Non-pigmented ciliary epithelial cell (primary cell): ENCODE results near the gene ST3GAL3.

Source experiments
- DNase-seq: peaks from one replicate; pipeline ENCODE4 v3.0.0-alpha.2; 2010; ENCODE audit warnings: low read depth

The ST3GAL3 gene

GRCh38 chr1:43944860-43945259 is 237.5 kb downstream of the ST3GAL3 start:
- DNase-seq, result no peak

GRCh38 chr1:43945674-43946235 is 238.4 kb downstream of the ST3GAL3 start:
- DNase-seq, result no peak

GRCh38 chr1:43946236-43947060 is 239.1 kb downstream of the ST3GAL3 start, which contains the start of gene IPO13:
IPO13 (plus strand) TSS chr1:43946950; CDS start chr1:43947601, 651 bp downstream.
- peak; percentile 74 for DNase-seq

- DNase-seq, result no peak
Measured at GRCh38 chr1:43947061-43947873, 239.9 kb downstream of the ST3GAL3 start.

GRCh38 chr1:43947874-43948437 is 240.6 kb downstream of the ST3GAL3 start:
- DNase-seq, result no peak

GRCh38 chr1:43949678-43950077 is 242.3 kb downstream of the ST3GAL3 start:
- no peak for DNase-seq

GRCh38 chr1:43951021-43951985 is 244.0 kb downstream of the ST3GAL3 start:
- no peak for DNase-seq

GRCh38 chr1:43952731-43953346 is 245.5 kb downstream of the ST3GAL3 start:
- no peak for DNase-seq

GRCh38 chr1:43953361-43953760 is 246.0 kb downstream of the ST3GAL3 start:
- DNase-seq, result no peak

GRCh38 chr1:43954036-43954435 is 246.7 kb downstream of the ST3GAL3 start:
- DNase-seq, result no peak

GRCh38 chr1:43956234-43956633 is 248.9 kb downstream of the ST3GAL3 start:
- no peak for DNase-seq

- no peak for DNase-seq
Measured at GRCh38 chr1:43957407-43958040, 250.2 kb downstream of the ST3GAL3 start.

- no peak for DNase-seq
Measured at GRCh38 chr1:43958351-43959255, 251.3 kb downstream of the ST3GAL3 start.

GRCh38 chr1:43960798-43961197 is 253.5 kb downstream of the ST3GAL3 start:
- DNase-seq, result no peak

- no peak for DNase-seq
Measured at GRCh38 chr1:43961692-43962091, 254.4 kb downstream of the ST3GAL3 start.

GRCh38 chr1:43962324-43962723 is 255.0 kb downstream of the ST3GAL3 start:
- DNase-seq, result no peak

GRCh38 chr1:43963006-43963405 is 255.7 kb downstream of the ST3GAL3 start:
- no peak for DNase-seq

GRCh38 chr1:43963890-43964289 is 256.6 kb downstream of the ST3GAL3 start:
- no peak for DNase-seq

- no peak for DNase-seq
Measured at GRCh38 chr1:43965316-43965715, 258.0 kb downstream of the ST3GAL3 start.
